ENCODE data around the gene F10.

F10 gene

DNA sequence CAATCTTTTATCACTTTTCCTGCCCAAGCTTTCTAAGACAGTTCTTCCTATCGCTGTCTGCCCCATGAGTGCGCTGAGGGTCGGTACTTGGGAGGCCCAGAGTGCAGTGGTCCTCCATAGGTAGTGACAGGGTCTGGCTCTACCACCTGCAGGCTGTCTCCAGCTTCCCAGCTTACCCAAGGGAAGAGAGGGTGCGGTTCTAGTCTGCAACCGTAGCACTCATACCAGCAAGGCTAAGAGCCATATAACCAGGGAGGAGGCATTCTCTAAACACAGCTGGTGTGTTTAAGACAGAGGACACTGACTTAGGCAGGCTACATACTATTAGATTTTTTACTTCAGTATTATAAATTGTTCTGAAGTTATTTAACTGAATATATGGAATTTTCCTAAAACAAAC is 44.1 kb downstream of the F10 start:
- Histone ChIP-seq H3K4me3 (ENCODE audit: low read length in 2 of 2) (no peak overlapping the region), H2BK12ac (ENCODE audit: low read length) (no peak overlapping the region), H3K27me3 (ENCODE audit: control insufficient read depth in 3 of 3, insufficient read depth in 3 of 3, low read depth in 1 of 3, low read length in 3 of 3) (no peaks in the 10 kb centered on the region), H3K4me2 (ENCODE audit: insufficient read depth, low read length, poor library complexity, severe bottlenecking) (no peak overlapping the region), H2AFZ (ENCODE audit: low read length) (no peak overlapping the region), H2BK5ac (ENCODE audit: low read length) (no peak overlapping the region), H3K9ac (ENCODE audit: low read depth, low read length, poor library complexity) (no peak overlapping the region), H3K79me1 (ENCODE audit: low read depth, low read length) (peaks cover 1% of the 10 kb centered on the region), H3K27ac (replicated peaks; ENCODE audit: low read length) (no peak overlapping the region), H3K18ac (ENCODE audit: low read length) (no peak overlapping the region), H2BK15ac (ENCODE audit: low read length) (no peak overlapping the region), H3K4me1 (ENCODE audit: control insufficient read depth in 2 of 2, insufficient read depth in 1 of 2, low read depth in 1 of 2, low read length in 2 of 2) (peaks cover 0 to 2% of the 10 kb centered on the region in 2 donors), H2AK5ac (ENCODE audit: low read depth, low read length) (no peak overlapping the region), H3K4ac (ENCODE audit: low read length) (no peak overlapping the region), H4K91ac (ENCODE audit: low read depth, low read length, poor library complexity) (no peak overlapping the region), H3K9me3 (replicated peaks in 1 of 2; ENCODE audit: control insufficient read depth in 2 of 2, insufficient read depth in 1 of 2, low read depth in 1 of 2, low read length in 2 of 2) (peaks cover 0 to 11% of the 10 kb centered on the region in 2 donors), H2BK120ac (ENCODE audit: low read depth, low read length) (no peak overlapping the region), H3K36me3 (replicated peaks in 1 of 2; ENCODE audit: control insufficient read depth in 2 of 2, insufficient read depth in 2 of 2, low read length in 2 of 2) (peaks cover 5 to 39% of the 10 kb centered on the region in 2 donors), H4K8ac (ENCODE audit: low read depth, low read length) (no peak overlapping the region), H3K23ac (ENCODE audit: low read depth, low read length, poor library complexity) (no peak overlapping the region), H3K14ac (ENCODE audit: low read length) (no peak overlapping the region)
- no CpG with 5 or more reads among the region's 5 CpGs for WGBS, 2 donors (ENCODE audit: extremely low coverage in 2 of 2, insufficient read length in 2 of 2, insufficient replicate concordance in 1 of 2)
- no peak for DNase-seq (ENCODE audit: low spot score)

DNA sequence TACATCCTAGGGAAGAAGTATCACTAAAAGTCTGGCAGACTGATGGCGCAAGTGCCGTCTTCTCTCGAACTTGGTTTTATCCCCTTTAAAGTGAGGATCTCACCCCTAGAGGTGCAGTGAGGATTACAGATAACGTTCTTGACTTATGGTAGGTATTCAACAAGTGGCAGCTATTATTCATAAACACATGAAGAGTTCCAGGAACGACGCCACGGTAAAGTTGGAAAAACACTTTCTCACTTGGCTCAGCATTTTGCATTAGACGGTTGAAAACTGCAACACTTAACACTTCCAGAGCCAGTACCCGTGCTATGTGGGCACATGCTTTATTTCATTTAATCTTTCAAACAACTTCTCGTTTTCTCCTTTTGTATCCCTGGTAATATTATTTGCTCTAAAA is 44.6 kb downstream of the F10 start:
- H3K27me3 ChIP-seq (ENCODE audit: control insufficient read depth in 3 of 3, insufficient read depth in 3 of 3, low read depth in 1 of 3, low read length in 3 of 3): no peaks in the 10 kb centered on the region
- H3K14ac ChIP-seq (ENCODE audit: low read length): no peak overlapping the region
- no peak overlapping the region for H3K23ac ChIP-seq (ENCODE audit: low read depth, low read length, poor library complexity)
- H3K4me2 ChIP-seq (ENCODE audit: insufficient read depth, low read length, poor library complexity, severe bottlenecking): no peak overlapping the region
- H2AFZ ChIP-seq (ENCODE audit: low read length): no peak overlapping the region
- no CpG with 5 or more reads among the region's 10 CpGs for WGBS, 2 donors (ENCODE audit: extremely low coverage in 2 of 2, insufficient read length in 2 of 2, insufficient replicate concordance in 1 of 2)
- H3K9ac ChIP-seq (ENCODE audit: low read depth, low read length, poor library complexity): no peak overlapping the region
- DNase-seq (ENCODE audit: low spot score): no peak
- H3K4ac ChIP-seq (ENCODE audit: low read length): no peak overlapping the region
- H3K27ac ChIP-seq (replicated peaks; ENCODE audit: low read length): no peak overlapping the region
- no peak overlapping the region for H3K18ac ChIP-seq (ENCODE audit: low read length)
- peaks cover 0 to 2% of the 10 kb centered on the region in 2 donors for H3K4me1 ChIP-seq (ENCODE audit: control insufficient read depth in 2 of 2, insufficient read depth in 1 of 2, low read depth in 1 of 2, low read length in 2 of 2)
- no peak overlapping the region for H2BK15ac ChIP-seq (ENCODE audit: low read length)
- H3K9me3 ChIP-seq (replicated peaks in 1 of 2; ENCODE audit: control insufficient read depth in 2 of 2, insufficient read depth in 1 of 2, low read depth in 1 of 2, low read length in 2 of 2): peaks cover 0 to 11% of the 10 kb centered on the region in 2 donors
- no peak overlapping the region for H4K8ac ChIP-seq (ENCODE audit: low read depth, low read length)
- H3K36me3 ChIP-seq (replicated peaks in 1 of 2; ENCODE audit: control insufficient read depth in 2 of 2, insufficient read depth in 2 of 2, low read length in 2 of 2): peaks cover 6 to 44% of the 10 kb centered on the region in 2 donors
- no peak overlapping the region for H2BK12ac ChIP-seq (ENCODE audit: low read length)
- peaks cover 1% of the 10 kb centered on the region for H3K79me1 ChIP-seq (ENCODE audit: low read depth, low read length)
- H3K4me3 ChIP-seq (ENCODE audit: low read length in 2 of 2): no peak overlapping the region
- no peak overlapping the region for H4K91ac ChIP-seq (ENCODE audit: low read depth, low read length, poor library complexity)
- H2AK5ac ChIP-seq (ENCODE audit: low read depth, low read length): no peak overlapping the region
- no peak overlapping the region for H2BK120ac ChIP-seq (ENCODE audit: low read depth, low read length)
- no peak overlapping the region for H2BK5ac ChIP-seq (ENCODE audit: low read length)

DNA sequence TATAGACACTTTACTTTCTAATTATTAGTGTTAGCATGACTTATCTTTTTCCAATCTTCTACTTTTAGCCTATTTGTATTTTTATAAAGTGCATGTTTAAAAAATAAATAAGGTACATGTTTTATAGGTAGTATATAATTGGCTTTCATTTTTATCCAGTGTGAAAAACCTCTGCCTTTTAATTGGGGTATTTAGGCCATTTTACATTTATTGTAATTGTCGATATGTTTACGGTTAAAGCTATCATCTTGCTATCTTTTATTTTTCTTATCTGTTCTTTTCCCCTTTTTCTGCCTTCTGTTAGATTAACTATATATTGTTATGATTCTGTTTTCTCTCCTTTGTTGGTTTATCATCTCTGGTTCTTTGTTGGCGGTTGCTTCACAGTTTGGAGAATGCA is 45.0 kb downstream of the F10 start:
- Histone ChIP-seq H2BK120ac (ENCODE audit: low read depth, low read length) (no peak overlapping the region), H2BK12ac (ENCODE audit: low read length) (no peak overlapping the region), H2BK5ac (ENCODE audit: low read length) (no peak overlapping the region), H3K4me1 (ENCODE audit: control insufficient read depth in 2 of 2, insufficient read depth in 1 of 2, low read depth in 1 of 2, low read length in 2 of 2) (peaks cover 0 to 2% of the 10 kb centered on the region in 2 donors), H3K9ac (ENCODE audit: low read depth, low read length, poor library complexity) (no peak overlapping the region), H4K8ac (ENCODE audit: low read depth, low read length) (no peak overlapping the region), H2BK15ac (ENCODE audit: low read length) (no peak overlapping the region), H3K9me3 (replicated peaks in 1 of 2; ENCODE audit: control insufficient read depth in 2 of 2, insufficient read depth in 1 of 2, low read depth in 1 of 2, low read length in 2 of 2) (peaks cover 0 to 11% of the 10 kb centered on the region in 2 donors), H3K27me3 (ENCODE audit: control insufficient read depth in 3 of 3, insufficient read depth in 3 of 3, low read depth in 1 of 3, low read length in 3 of 3) (no peaks in the 10 kb centered on the region), H3K4ac (ENCODE audit: low read length) (no peak overlapping the region), H2AFZ (ENCODE audit: low read length) (no peak overlapping the region), H3K27ac (replicated peaks; ENCODE audit: low read length) (no peak overlapping the region), H3K79me1 (ENCODE audit: low read depth, low read length) (peaks cover 1% of the 10 kb centered on the region), H2AK5ac (ENCODE audit: low read depth, low read length) (no peak overlapping the region), H3K4me3 (ENCODE audit: low read length in 2 of 2) (no peak overlapping the region), H3K36me3 (replicated peaks in 1 of 2; ENCODE audit: control insufficient read depth in 2 of 2, insufficient read depth in 2 of 2, low read length in 2 of 2) (peaks cover 9 to 48% of the 10 kb centered on the region in 2 donors), H4K91ac (ENCODE audit: low read depth, low read length, poor library complexity) (no peak overlapping the region), H3K23ac (ENCODE audit: low read depth, low read length, poor library complexity) (no peak overlapping the region), H3K4me2 (ENCODE audit: insufficient read depth, low read length, poor library complexity, severe bottlenecking) (no peak overlapping the region), H3K14ac (ENCODE audit: low read length) (no peak overlapping the region), H3K18ac (ENCODE audit: low read length) (no peak overlapping the region)
- no CpG with 5 or more reads among the region's 3 CpGs for WGBS, 2 donors (ENCODE audit: extremely low coverage in 2 of 2, insufficient read length in 2 of 2, insufficient replicate concordance in 1 of 2)
- no peak for DNase-seq (ENCODE audit: low spot score)

DNA sequence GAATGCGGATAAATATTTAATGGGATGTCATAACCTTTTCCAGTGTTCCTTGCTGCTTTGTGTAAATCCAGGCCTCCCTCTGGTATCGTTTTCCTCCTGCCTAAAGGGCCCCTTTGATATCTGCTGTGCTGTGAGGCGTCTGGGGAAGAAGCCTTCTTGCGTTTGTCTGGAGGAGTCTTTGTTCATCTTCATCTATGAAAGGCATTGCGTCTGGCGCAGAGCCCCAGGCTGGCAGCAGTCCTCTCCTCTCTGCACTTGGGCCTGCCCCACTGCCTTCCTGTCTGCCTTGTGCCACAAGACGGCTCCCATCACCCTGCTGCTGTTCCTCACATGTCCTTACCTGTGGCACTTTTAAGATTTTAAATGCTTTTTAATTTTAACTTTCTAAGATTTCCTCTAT is 45.6 kb downstream of the F10 start:
- H3K23ac ChIP-seq (ENCODE audit: low read depth, low read length, poor library complexity): no peak overlapping the region
- no peak for DNase-seq (ENCODE audit: low spot score)
- H3K14ac ChIP-seq (ENCODE audit: low read length): no peak overlapping the region
- H3K9ac ChIP-seq (ENCODE audit: low read depth, low read length, poor library complexity): no peak overlapping the region
- H3K36me3 ChIP-seq (replicated peaks in 1 of 2; ENCODE audit: control insufficient read depth in 2 of 2, insufficient read depth in 2 of 2, low read length in 2 of 2): peaks cover 12 to 54% of the 10 kb centered on the region in 2 donors
- no peak overlapping the region for H3K4ac ChIP-seq (ENCODE audit: low read length)
- peaks cover 0 to 11% of the 10 kb centered on the region in 2 donors for H3K9me3 ChIP-seq (replicated peaks in 1 of 2; ENCODE audit: control insufficient read depth in 2 of 2, insufficient read depth in 1 of 2, low read depth in 1 of 2, low read length in 2 of 2)
- H3K79me1 ChIP-seq (ENCODE audit: low read depth, low read length): no peaks in the 10 kb centered on the region
- H2BK12ac ChIP-seq (ENCODE audit: low read length): no peak overlapping the region
- no peak overlapping the region for H3K27ac ChIP-seq (replicated peaks; ENCODE audit: low read length)
- H2AFZ ChIP-seq (ENCODE audit: low read length): no peak overlapping the region
- H3K4me2 ChIP-seq (ENCODE audit: insufficient read depth, low read length, poor library complexity, severe bottlenecking): no peak overlapping the region
- no CpG with 5 or more reads among the region's 7 CpGs for WGBS, 2 donors (ENCODE audit: extremely low coverage in 2 of 2, insufficient read length in 2 of 2, insufficient replicate concordance in 1 of 2)
- no peak overlapping the region for H2BK120ac ChIP-seq (ENCODE audit: low read depth, low read length)
- H2AK5ac ChIP-seq (ENCODE audit: low read depth, low read length): no peak overlapping the region
- no peak overlapping the region for H2BK15ac ChIP-seq (ENCODE audit: low read length)
- H3K4me3 ChIP-seq (ENCODE audit: low read length in 2 of 2): no peak overlapping the region
- H4K8ac ChIP-seq (ENCODE audit: low read depth, low read length): no peak overlapping the region
- H3K27me3 ChIP-seq (ENCODE audit: control insufficient read depth in 3 of 3, insufficient read depth in 3 of 3, low read depth in 1 of 3, low read length in 3 of 3): no peaks in the 10 kb centered on the region
- no peak overlapping the region for H3K18ac ChIP-seq (ENCODE audit: low read length)
- no peak overlapping the region for H2BK5ac ChIP-seq (ENCODE audit: low read length)
- H3K4me1 ChIP-seq (ENCODE audit: control insufficient read depth in 2 of 2, insufficient read depth in 1 of 2, low read depth in 1 of 2, low read length in 2 of 2): peaks cover 0 to 2% of the 10 kb centered on the region in 2 donors
- no peak overlapping the region for H4K91ac ChIP-seq (ENCODE audit: low read depth, low read length, poor library complexity)
